Activated T-helper 2 cell treated with anti-CD3 and anti-CD28 coated beads, Interferon-gamma antibody, Interleukin-2, Interleukin-4, amounts not matched to agents 10 μg/mL and 5 μg/mL and 100 μg/mL, durations not matched to agents 14 hours and 24 hours and 36 hours (primary cell): ENCODE measurements around the gene SLC2A13. TPM values are rescaled to one million over a fixed set of nuclear protein-coding genes. Genes with fewer than 3 reads are reported as not detected.
"Not testable (repeated sequence)": the region's sequence is repeated elsewhere in the genome, so short reads cannot be mapped to it uniquely, and the experiment has no call there.

Source experiments
- DNase-seq: peaks from one replicate; pipeline ENCODE4 v3.0.0; 2021; ENCODE audit warnings: low spot score
- H3K27ac Mint-ChIP-seq: one replicate; pipeline ENCODE4 v1.8.0; 2021; ENCODE audit warnings: mixed read lengths
- H3K27me3 Mint-ChIP-seq: one replicate; pipeline ENCODE4 v1.8.0; 2021; ENCODE audit warnings: low read depth, mixed read lengths
- H3K36me3 Mint-ChIP-seq: one replicate; pipeline ENCODE4 v1.8.0; 2021; ENCODE audit warnings: low read depth, mixed read lengths
- H3K4me1 Mint-ChIP-seq: one replicate; pipeline ENCODE4 v1.8.0; 2021; ENCODE audit warnings: low read depth, mixed read lengths
- H3K4me3 Mint-ChIP-seq: one replicate; pipeline ENCODE4 v1.8.0; 2021; ENCODE audit warnings: low read depth, mild to moderate bottlenecking, moderate library complexity, mixed read lengths
- H3K9me3 Mint-ChIP-seq: one replicate; pipeline ENCODE4 v1.8.0; 2021; ENCODE audit warnings: mixed read lengths
- intact Hi-C: fragments of 100-400 bp; cut with micrococcal nuclease; formaldehyde crosslinking; loops from one replicate; pipeline ENCODE4 v1.15.1; 2023
- total RNA-seq: library from RNA; stranded (reverse); gene quantifications from 2 replicates; pipeline ENCODE4 v1.2.3, GENCODE V29; 2022

SLC2A13 gene
- total RNA-seq, 1 donor from 2014 or later, result 2.5 TPM

GRCh38 chr12:40055228-40055579 is 50.7 kb downstream of the SLC2A13 start:
- DNase-seq, result no peak
- H3K27ac Mint-ChIP-seq, result no peak overlapping the region
- H3K9me3 Mint-ChIP-seq, result no peaks in the 10 kb centered on the region
- no peaks in the 10 kb centered on the region for H3K4me1 Mint-ChIP-seq
- intact Hi-C loops, result no loop called here
- no peak overlapping the region for H3K4me3 Mint-ChIP-seq
- H3K27me3 Mint-ChIP-seq, result peaks cover 2% of the 10 kb centered on the region
- H3K36me3 Mint-ChIP-seq, result no peaks in the 10 kb centered on the region

- intact Hi-C loops, result no loop called here
- Mint-ChIP-seq H3K4me1 (no peaks in the 10 kb centered on the region), H3K27ac (no peak overlapping the region), H3K4me3 (no peak overlapping the region), H3K36me3 (no peaks in the 10 kb centered on the region), H3K9me3 (no peaks in the 10 kb centered on the region), H3K27me3 (peaks cover 2% of the 10 kb centered on the region)
- DNase-seq, result no peak
Measured at GRCh38 chr12:40054555-40055227, 51.2 kb downstream of the SLC2A13 start.

- Mint-ChIP-seq H3K9me3 (no peaks in the 10 kb centered on the region), H3K36me3 (no peaks in the 10 kb centered on the region), H3K4me3 (no peak overlapping the region), H3K4me1 (no peaks in the 10 kb centered on the region), H3K27ac (no peak overlapping the region), H3K27me3 (no peaks in the 10 kb centered on the region)
- intact Hi-C loops, result no loop called here
- DNase-seq, result no peak
Measured at GRCh38 chr12:40049268-40049667, 56.6 kb downstream of the SLC2A13 start.

GRCh38 chr12:40047002-40047401 is 58.9 kb downstream of the SLC2A13 start:
- H3K4me3 Mint-ChIP-seq, H3K9me3 Mint-ChIP-seq, intact Hi-C loops, DNase-seq, H3K27me3 Mint-ChIP-seq, H3K4me1 Mint-ChIP-seq, H3K36me3 Mint-ChIP-seq, H3K27ac Mint-ChIP-seq: not testable (repeated sequence)

- H3K4me1 Mint-ChIP-seq, result no peaks in the 10 kb centered on the region
- no peaks in the 10 kb centered on the region for H3K27me3 Mint-ChIP-seq
- no peaks in the 10 kb centered on the region for H3K36me3 Mint-ChIP-seq
- no peak for DNase-seq
- no peak overlapping the region for H3K4me3 Mint-ChIP-seq
- no peak overlapping the region for H3K27ac Mint-ChIP-seq
- intact Hi-C loops, result no loop called here
- H3K9me3 Mint-ChIP-seq, result no peaks in the 10 kb centered on the region
Measured at GRCh38 chr12:40045656-40046055, 60.2 kb downstream of the SLC2A13 start.

GRCh38 chr12:40044396-40044795 is 61.5 kb downstream of the SLC2A13 start:
- no peak overlapping the region for H3K27ac Mint-ChIP-seq
- H3K9me3 Mint-ChIP-seq, result no peaks in the 10 kb centered on the region
- intact Hi-C loops, result no loop called here

GRCh38 chr12:40039598-40039997 is 66.3 kb downstream of the SLC2A13 start:
- no peak for DNase-seq
- intact Hi-C loops, result no loop called here
- Mint-ChIP-seq H3K27ac (no peak overlapping the region), H3K36me3 (no peaks in the 10 kb centered on the region), H3K27me3 (no peaks in the 10 kb centered on the region), H3K4me1 (peaks cover 1% of the 10 kb centered on the region), H3K4me3 (no peak overlapping the region), H3K9me3 (no peaks in the 10 kb centered on the region)

More at GRCh38 chr12:40044396-40044795, 61.5 kb downstream of the SLC2A13 start:
- no peak overlapping the region for H3K4me3 Mint-ChIP-seq
- DNase-seq, result no peak
- H3K36me3 Mint-ChIP-seq, result no peaks in the 10 kb centered on the region
- H3K4me1 Mint-ChIP-seq, result peaks cover 1% of the 10 kb centered on the region
- H3K27me3 Mint-ChIP-seq, result no peaks in the 10 kb centered on the region

- peaks cover 1% of the 10 kb centered on the region for H3K4me1 Mint-ChIP-seq
- no peaks in the 10 kb centered on the region for H3K36me3 Mint-ChIP-seq
- no peaks in the 10 kb centered on the region for H3K27me3 Mint-ChIP-seq
- DNase-seq, result no peak
- H3K4me3 Mint-ChIP-seq, result no peak overlapping the region
- H3K27ac Mint-ChIP-seq, result no peak overlapping the region
- intact Hi-C loops, result no loop called here
- H3K9me3 Mint-ChIP-seq, result no peaks in the 10 kb centered on the region
Measured at GRCh38 chr12:40038619-40039018, 67.3 kb downstream of the SLC2A13 start.

- H3K4me1 Mint-ChIP-seq, result peaks cover 1% of the 10 kb centered on the region
- H3K36me3 Mint-ChIP-seq, result no peaks in the 10 kb centered on the region
- DNase-seq, result no peak
- H3K27me3 Mint-ChIP-seq, result no peaks in the 10 kb centered on the region
- no peaks in the 10 kb centered on the region for H3K9me3 Mint-ChIP-seq
- H3K27ac Mint-ChIP-seq, result no peak overlapping the region
- intact Hi-C loops, result no loop called here
- H3K4me3 Mint-ChIP-seq, result no peak overlapping the region
Measured at GRCh38 chr12:40034712-40035111, 71.2 kb downstream of the SLC2A13 start.

- Mint-ChIP-seq H3K36me3 (no peaks in the 10 kb centered on the region), H3K27ac (no peak overlapping the region), H3K4me3 (no peak overlapping the region), H3K4me1 (no peaks in the 10 kb centered on the region), H3K27me3 (no peaks in the 10 kb centered on the region), H3K9me3 (no peaks in the 10 kb centered on the region)
- intact Hi-C loops, result no loop called here
- no peak for DNase-seq
Measured at GRCh38 chr12:40034156-40034555, 71.7 kb downstream of the SLC2A13 start.

- Mint-ChIP-seq H3K4me3 (no peak overlapping the region), H3K27me3 (no peaks in the 10 kb centered on the region), H3K27ac (no peak overlapping the region), H3K36me3 (no peaks in the 10 kb centered on the region), H3K4me1 (no peaks in the 10 kb centered on the region), H3K9me3 (no peaks in the 10 kb centered on the region)
- DNase-seq, result no peak
- intact Hi-C loops, result no loop called here
Measured at GRCh38 chr12:40033242-40033630, 72.6 kb downstream of the SLC2A13 start.

- no peaks in the 10 kb centered on the region for H3K27me3 Mint-ChIP-seq
- DNase-seq, result no peak
Measured at GRCh38 chr12:40032433-40033241, 73.2 kb downstream of the SLC2A13 start.

GRCh38 chr12:40031965-40032364 is 73.9 kb downstream of the SLC2A13 start:
- H3K9me3 Mint-ChIP-seq, result no peaks in the 10 kb centered on the region
- no peaks in the 10 kb centered on the region for H3K4me1 Mint-ChIP-seq
- no peak overlapping the region for H3K27ac Mint-ChIP-seq
- DNase-seq, result no peak
- H3K27me3 Mint-ChIP-seq, result no peaks in the 10 kb centered on the region
- intact Hi-C loops, result no loop called here
- H3K4me3 Mint-ChIP-seq, result no peak overlapping the region
- H3K36me3 Mint-ChIP-seq, result no peaks in the 10 kb centered on the region

More at GRCh38 chr12:40032433-40033241, 73.2 kb downstream of the SLC2A13 start:
- no peaks in the 10 kb centered on the region for H3K4me1 Mint-ChIP-seq
- intact Hi-C loops, result no loop called here
- no peak overlapping the region for H3K27ac Mint-ChIP-seq
- H3K4me3 Mint-ChIP-seq, result no peak overlapping the region
- H3K9me3 Mint-ChIP-seq, result no peaks in the 10 kb centered on the region
- no peaks in the 10 kb centered on the region for H3K36me3 Mint-ChIP-seq
